Ishikawa (cell line): Measurements from ENCODE around the gene CACFD1.

Experiments
- CEBPB ChIP-seq: IDR thresholded peaks from 2 replicates; pipeline ENCODE4 v1.6.1; 2012
- CREB1 ChIP-seq: IDR thresholded peaks from 2 replicates; pipeline ENCODE4 v1.6.1; 2012; ENCODE audit warnings: low read depth
- EGR1 ChIP-seq: IDR thresholded peaks from 2 replicates; pipeline ENCODE4 v1.6.1; 2012
- EP300 ChIP-seq: IDR thresholded peaks from 2 replicates; pipeline ENCODE4 v1.6.1; 2012; ENCODE audit warnings: borderline replicate concordance
- FOXM1 ChIP-seq: IDR thresholded peaks from 2 replicates; pipeline ENCODE4 v1.6.1; 2012; ENCODE audit warnings: low read depth, borderline replicate concordance
- NFIC ChIP-seq: IDR thresholded peaks from 2 replicates; pipeline ENCODE4 v1.6.1; 2012
- RAD21 ChIP-seq: IDR thresholded peaks from 2 replicates; pipeline ENCODE4 v1.6.1; 2012; ENCODE audit warnings: low read depth
- TAF1 ChIP-seq: IDR thresholded peaks from 2 replicates; pipeline ENCODE4 v1.6.1; 2012; ENCODE audit warnings: low read depth, mild to moderate bottlenecking
- TCF12 ChIP-seq: IDR thresholded peaks from 2 replicates; pipeline ENCODE4 v1.6.1; 2012; ENCODE audit warnings: low read depth
- TEAD4 ChIP-seq: IDR thresholded peaks from 2 replicates; pipeline ENCODE4 v1.6.1; 2012
- YY1 ChIP-seq: IDR thresholded peaks from 2 replicates; pipeline ENCODE4 v1.6.1; 2012; ENCODE audit warnings: low read depth
- ZBTB7A ChIP-seq: IDR thresholded peaks from 2 replicates; pipeline ENCODE4 v1.6.1; 2012; ENCODE audit warnings: low read depth
- TF ChIP-seq, protein P1 (sequence below): IDR thresholded peaks from 2 replicates; pipeline ENCODE4 v1.6.1; 2012
- TF ChIP-seq, protein P2 (sequence below): IDR thresholded peaks from 2 replicates; pipeline ENCODE4 v1.6.1; 2012; ENCODE audit warnings: low read depth, mild to moderate bottlenecking

DNA sequence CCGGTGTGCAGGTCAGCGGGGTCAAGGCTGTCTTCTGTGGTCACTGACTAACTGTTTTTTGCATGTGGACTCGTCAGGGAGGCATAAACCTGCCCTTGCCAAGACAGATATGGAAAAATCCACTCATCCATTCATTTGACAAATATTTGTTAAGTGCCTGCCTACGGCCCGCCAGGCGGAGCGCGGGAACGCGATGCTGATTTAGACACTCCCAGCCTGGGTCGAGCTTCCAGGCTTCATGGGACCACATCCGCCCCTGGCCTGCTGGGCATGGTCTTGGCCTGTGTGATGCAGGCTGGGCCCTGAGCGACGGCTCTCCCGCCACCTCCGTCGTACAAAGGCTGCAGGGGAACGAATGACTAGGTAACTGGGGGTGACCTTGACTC lies 46.9 kb downstream of the CACFD1 start:
- TF ChIP-seq RAD21 (no peak), YY1 (no peak), FOXM1 (no peak), TAF1 (no peak), TCF12 (no peak), TEAD4 (no peak), CEBPB (no peak), ZBTB7A (no peak), EP300 (no peak), CREB1 (no peak), EGR1 (no peak), NFIC (no peak)
- TF ChIP-seq, protein P1, sequence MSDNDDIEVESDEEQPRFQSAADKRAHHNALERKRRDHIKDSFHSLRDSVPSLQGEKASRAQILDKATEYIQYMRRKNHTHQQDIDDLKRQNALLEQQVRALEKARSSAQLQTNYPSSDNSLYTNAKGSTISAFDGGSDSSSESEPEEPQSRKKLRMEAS, result no peak
- TF ChIP-seq, protein P2, sequence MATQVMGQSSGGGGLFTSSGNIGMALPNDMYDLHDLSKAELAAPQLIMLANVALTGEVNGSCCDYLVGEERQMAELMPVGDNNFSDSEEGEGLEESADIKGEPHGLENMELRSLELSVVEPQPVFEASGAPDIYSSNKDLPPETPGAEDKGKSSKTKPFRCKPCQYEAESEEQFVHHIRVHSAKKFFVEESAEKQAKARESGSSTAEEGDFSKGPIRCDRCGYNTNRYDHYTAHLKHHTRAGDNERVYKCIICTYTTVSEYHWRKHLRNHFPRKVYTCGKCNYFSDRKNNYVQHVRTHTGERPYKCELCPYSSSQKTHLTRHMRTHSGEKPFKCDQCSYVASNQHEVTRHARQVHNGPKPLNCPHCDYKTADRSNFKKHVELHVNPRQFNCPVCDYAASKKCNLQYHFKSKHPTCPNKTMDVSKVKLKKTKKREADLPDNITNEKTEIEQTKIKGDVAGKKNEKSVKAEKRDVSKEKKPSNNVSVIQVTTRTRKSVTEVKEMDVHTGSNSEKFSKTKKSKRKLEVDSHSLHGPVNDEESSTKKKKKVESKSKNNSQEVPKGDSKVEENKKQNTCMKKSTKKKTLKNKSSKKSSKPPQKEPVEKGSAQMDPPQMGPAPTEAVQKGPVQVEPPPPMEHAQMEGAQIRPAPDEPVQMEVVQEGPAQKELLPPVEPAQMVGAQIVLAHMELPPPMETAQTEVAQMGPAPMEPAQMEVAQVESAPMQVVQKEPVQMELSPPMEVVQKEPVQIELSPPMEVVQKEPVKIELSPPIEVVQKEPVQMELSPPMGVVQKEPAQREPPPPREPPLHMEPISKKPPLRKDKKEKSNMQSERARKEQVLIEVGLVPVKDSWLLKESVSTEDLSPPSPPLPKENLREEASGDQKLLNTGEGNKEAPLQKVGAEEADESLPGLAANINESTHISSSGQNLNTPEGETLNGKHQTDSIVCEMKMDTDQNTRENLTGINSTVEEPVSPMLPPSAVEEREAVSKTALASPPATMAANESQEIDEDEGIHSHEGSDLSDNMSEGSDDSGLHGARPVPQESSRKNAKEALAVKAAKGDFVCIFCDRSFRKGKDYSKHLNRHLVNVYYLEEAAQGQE, result no peak
